Mesodermal cell (in vitro differentiated cells): ENCODE data around the gene WRNIP1. TPM values are rescaled to one million over a fixed set of nuclear protein-coding genes. Genes with fewer than 3 reads are reported as not detected.

Experiments used
- H3K27ac ChIP-seq: 2 replicates; pipeline ENCODE4 v1.7.0; 2013; ENCODE audit warnings: mild to moderate bottlenecking, low read depth, low read length, moderate library complexity; ENCODE audit not compliant: severe bottlenecking
- H3K36me3 ChIP-seq: 2 replicates; pipeline ENCODE4 v1.7.1; 2013; ENCODE audit warnings: mild to moderate bottlenecking, low read length, moderate library complexity; ENCODE audit not compliant: control insufficient read depth, insufficient read depth
- H3K4me1 ChIP-seq: one replicate; pipeline ENCODE4 v1.7.1; 2013; ENCODE audit warnings: mild to moderate bottlenecking, low read length; ENCODE audit not compliant: insufficient read depth, control insufficient read depth, poor library complexity, severe bottlenecking
- H3K4me3 ChIP-seq: 2 replicates; pipeline ENCODE4 v1.7.0; 2013; ENCODE audit warnings: low read length, control low read depth, mild to moderate bottlenecking; ENCODE audit not compliant: insufficient read depth, poor library complexity, severe bottlenecking; ENCODE audit errors: extremely low read depth
- H3K9me3 ChIP-seq: 2 replicates; pipeline ENCODE4 v1.7.1; 2013; ENCODE audit warnings: mild to moderate bottlenecking, low read length, moderate library complexity; ENCODE audit not compliant: control insufficient read depth
- WGBS, 2 experiments: methylation state at CpG; one replicate each; pipeline ENCODE4 v1.1.5; 2013; ENCODE audit warnings: missing lambda C conversion rate in 2 of 2; ENCODE audit not compliant: insufficient coverage in 2 of 2; 5-methylcytosine and 5-hydroxymethylcytosine counted together
- polyA plus RNA-seq, 2 experiments: library from polyadenylated mRNA; stranded (reverse); fragments of 50-300 nt; gene quantifications; one replicate each; pipeline ENCODE4 v1.2.3, GENCODE V29; 2013

WRNIP1 gene
- 34.2 TPM for polyA plus RNA-seq (2013, experiment 1 of 2)
- 31.3 TPM for polyA plus RNA-seq (2013, experiment 2 of 2)

DNA sequence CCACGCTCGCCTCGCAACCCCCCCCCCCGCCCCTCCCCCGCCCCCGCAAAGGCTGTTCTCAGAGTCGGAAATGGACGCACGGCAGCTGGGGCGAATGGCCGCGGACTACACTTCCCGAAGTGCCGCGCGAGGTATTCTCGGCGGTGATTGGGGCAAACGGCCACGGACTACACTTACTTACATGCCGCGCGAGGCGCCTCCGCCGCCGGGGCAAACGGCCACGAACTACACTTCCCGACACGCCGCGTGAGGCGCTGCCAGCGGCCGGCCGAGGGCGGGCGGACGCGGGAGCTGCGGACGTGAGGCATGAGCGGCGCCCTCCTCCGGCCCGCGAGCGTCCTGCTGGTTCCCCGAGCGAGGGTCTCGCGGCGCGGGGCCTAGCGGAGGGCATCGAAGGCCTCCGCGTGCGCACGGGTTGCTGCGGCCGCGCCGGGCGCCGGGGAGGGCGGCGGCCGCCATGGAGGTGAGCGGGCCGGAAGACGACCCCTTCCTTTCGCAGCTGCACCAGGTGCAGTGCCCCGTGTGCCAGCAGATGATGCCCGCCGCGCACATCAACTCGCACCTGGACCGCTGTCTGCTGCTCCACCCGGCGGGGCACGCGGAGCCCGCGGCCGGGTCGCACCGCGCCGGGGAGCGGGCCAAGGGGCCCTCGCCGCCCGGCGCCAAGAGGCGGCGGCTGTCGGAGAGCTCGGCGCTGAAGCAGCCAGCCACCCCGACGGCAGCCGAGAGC, at the start of gene WRNIP1:
Gene WRNIP1, plus strand, starts transcription at position 228 of the 730 bp plus-strand sequence. Its CDS starts 230 bp downstream, at position 458.
- Histone ChIP-seq H3K36me3 (peaks cover 7% of the 10 kb centered on the region), H3K9me3 (peaks cover 2% of the 10 kb centered on the region), H3K4me1 (peaks cover 3% of the 10 kb centered on the region), H3K4me3 (peak within 1 kb of the TSS; percentile 96), H3K27ac (peak within 1 kb of the TSS; percentile 90)
- 0 to 1% methylated on average over 75 to 82 of the region's 104 CpGs for WGBS, 2 experiments

DNA sequence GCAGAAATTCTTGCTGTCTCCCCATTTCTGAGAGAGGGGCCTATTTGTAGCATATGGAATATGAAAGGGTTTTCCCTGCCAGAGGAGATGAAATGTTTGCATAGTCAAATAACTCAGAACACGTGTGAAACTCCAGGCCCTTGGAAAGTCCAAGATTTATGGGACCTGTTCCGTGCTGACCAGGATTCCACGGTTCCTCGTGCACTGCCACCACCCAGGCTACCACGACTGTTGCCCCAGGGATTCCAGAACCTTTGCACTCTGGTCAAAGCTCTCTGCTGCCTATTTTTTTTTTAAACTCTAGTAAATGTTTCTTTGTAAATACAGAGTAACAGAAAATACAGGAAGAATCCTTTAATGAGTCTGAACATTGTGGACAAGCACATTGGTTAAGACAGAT, 49.5 kb upstream of the WRNIP1 start:
- 93 to 98% methylated on average over 4 of the region's 5 CpGs for WGBS, 2 experiments
- H3K4me3 ChIP-seq = no peak overlapping the region
- H3K27ac ChIP-seq = no peak overlapping the region
- H3K4me1 ChIP-seq = peaks cover 6% of the 10 kb centered on the region
- peaks cover 15% of the 10 kb centered on the region for H3K9me3 ChIP-seq
- no peaks in the 10 kb centered on the region for H3K36me3 ChIP-seq

DNA sequence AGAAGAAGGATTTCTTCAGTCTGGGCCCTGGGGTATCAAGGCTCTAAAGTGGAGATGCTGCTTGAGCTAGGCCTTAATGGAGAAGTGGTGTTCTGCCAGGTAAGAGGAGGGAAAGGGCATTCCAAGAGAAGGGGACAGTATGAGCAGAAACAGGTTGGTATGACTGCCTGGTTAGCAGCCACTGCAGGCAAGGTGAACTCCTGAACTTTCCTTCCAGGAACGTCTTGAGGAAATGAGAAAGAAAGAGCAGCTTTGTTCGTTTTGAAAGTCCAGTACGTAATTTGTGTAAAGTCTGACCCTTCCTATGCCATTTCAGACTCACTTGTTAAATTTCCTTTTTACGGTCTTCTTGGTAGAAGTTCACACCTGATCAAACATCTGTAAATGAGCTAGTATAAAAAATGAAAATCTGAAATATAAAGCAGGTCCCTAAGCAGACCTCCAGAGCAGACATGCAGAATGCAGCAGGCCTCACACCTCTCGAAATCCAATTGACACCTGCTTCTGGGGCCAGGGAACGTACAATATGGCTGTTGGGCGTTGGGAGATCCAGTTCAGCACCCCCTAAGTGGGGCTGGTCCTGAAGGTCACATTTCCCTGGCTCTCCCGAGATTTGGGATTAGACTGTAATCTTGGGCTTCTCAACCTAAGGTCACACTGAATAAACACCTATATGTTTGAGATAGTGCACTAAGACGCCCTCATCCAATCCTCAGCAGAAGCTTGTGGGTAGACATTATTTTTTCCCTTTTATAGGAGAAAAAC, 48.1 kb upstream of the WRNIP1 start:
- Histone ChIP-seq H3K4me1 (peaks cover 6% of the 10 kb centered on the region), H3K9me3 (peaks cover 12% of the 10 kb centered on the region), H3K4me3 (no peak overlapping the region), H3K36me3 (no peaks in the 10 kb centered on the region), H3K27ac (no peak overlapping the region)
- 93 to 94% methylated on average over 6 to 7 of the region's 9 CpGs for WGBS, 2 experiments

DNA sequence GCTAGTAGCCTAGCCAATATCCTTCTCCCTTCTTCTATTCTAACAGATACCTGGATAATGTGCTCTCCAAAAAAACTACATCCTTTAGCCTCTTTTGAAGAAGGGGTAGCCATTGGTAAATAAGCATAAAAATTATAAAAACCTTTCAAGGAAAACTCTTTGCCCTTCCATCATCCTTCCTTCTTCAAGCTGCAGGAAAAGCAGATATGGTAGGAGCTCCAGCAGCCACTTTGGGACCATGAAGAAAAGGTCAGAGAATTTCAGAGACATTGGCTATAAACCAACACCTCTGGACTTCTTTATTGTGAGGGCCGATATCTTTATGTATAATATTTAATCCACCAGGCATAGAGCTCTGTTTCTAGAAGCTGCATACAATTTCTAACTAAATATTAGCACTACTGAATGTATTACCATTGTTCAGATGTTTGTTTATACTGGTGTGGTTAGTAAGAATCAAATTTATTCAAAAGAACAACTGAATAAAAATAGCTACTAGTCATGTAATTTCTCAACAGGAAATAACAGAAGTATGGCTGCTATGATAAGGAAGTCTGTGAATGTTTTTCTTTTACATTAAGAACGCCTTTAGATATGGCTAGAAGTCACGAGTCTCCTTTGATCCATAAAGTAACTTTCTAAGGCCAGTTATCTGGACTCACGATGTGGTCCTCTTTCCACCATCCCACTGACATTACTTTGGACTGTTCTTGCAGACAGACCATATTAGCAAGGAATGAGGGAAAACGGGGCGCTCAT, 46.7 kb upstream of the WRNIP1 start:
- H3K36me3 ChIP-seq = no peaks in the 10 kb centered on the region
- H3K27ac ChIP-seq = no peak overlapping the region
- H3K9me3 ChIP-seq = peaks cover 7% of the 10 kb centered on the region
- H3K4me1 ChIP-seq = peaks cover 6% of the 10 kb centered on the region
- whole genome bisulfite sequencing, 2 experiments = 96 to 100% methylated on average over 3 to 4 of the region's 6 CpGs
- H3K4me3 ChIP-seq = no peak overlapping the region

DNA sequence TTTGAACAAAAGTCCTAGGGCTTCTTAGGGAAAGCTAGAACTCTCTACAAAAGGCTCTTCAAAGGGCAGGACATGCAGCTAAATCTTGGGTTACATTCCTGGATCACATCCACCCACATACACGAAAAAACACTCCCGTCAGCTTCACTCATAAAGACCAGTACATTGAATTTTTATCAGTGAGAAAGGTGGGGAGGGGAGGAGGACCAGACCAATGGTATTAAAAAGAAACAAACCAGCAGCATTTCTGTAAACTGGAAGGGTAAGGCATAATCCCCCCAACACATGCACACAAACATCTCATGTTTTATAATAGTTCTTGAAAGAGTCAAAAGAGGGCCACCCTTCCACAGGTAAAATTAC, 46.1 kb upstream of the WRNIP1 start:
- Histone ChIP-seq H3K36me3 (no peaks in the 10 kb centered on the region), H3K4me3 (no peak overlapping the region), H3K9me3 (peaks cover 4% of the 10 kb centered on the region), H3K4me1 (peaks cover 6% of the 10 kb centered on the region), H3K27ac (no peak overlapping the region)
- no CpG with 5 or more reads among the region's 2 CpGs for WGBS, 2 experiments

DNA sequence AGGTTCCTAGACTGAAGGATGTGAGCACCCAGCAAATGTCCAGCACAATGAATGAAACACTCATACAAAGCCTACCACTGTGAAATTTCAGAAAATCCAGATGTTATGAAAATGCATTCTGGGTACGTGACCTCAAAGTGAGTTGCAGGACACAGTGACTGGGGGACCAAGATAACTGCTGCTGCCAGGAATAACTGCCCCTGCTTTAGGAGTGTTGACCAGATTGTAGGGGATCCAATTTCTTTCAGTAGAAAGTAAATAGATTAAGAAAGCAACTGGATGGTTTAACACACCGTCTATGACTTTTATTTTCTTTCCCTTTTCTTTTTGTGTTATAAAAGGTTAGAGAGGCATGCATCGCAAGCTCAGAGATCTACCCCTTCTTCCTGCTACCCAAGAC, 44.0 kb upstream of the WRNIP1 start:
- 83 to 100% methylated on average over 1 of the region's 3 CpGs for WGBS, 2 experiments
- H3K36me3 ChIP-seq = no peaks in the 10 kb centered on the region
- peaks cover 5% of the 10 kb centered on the region for H3K4me1 ChIP-seq
- peaks cover 4% of the 10 kb centered on the region for H3K9me3 ChIP-seq
- no peak overlapping the region for H3K27ac ChIP-seq
- H3K4me3 ChIP-seq = no peak overlapping the region

DNA sequence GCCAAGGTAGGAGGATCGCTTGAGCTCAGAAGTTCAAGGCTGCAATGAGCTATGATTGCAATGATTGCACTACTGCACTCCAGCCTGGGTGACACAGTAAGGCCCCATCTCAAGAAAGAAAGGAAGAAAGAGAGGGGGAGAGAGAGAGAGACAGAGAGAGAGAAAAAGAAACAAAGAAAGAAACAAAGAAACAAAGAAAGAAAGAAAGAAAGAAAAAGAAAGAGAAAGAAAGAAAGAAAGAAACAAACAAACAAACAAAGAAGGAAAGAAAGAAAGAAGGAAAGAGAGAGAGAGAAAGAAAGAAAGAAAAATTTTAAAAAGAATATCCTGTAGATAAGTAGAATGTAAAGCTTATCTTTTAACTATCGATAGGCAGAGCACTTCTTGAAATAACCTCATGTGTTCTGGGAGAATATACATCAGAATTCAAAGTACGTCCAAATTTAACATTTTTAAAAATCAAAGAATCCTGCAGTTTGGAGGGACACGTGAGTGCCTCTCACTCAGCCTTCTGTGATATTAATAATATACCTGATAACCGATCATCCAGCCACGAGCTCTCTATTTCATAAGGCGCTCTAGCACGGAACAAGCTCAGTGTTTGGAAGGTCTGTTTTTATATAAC, 39.7 kb upstream of the WRNIP1 start:
- 97 to 100% methylated on average over 1 to 3 of the region's 8 CpGs for WGBS, 2 experiments
- H3K27ac ChIP-seq = peak overlapping the region; percentile 90
- H3K36me3 ChIP-seq = no peaks in the 10 kb centered on the region
- peaks cover 4% of the 10 kb centered on the region for H3K9me3 ChIP-seq
- H3K4me1 ChIP-seq = peaks cover 5% of the 10 kb centered on the region
- H3K4me3 ChIP-seq = no peak overlapping the region

DNA sequence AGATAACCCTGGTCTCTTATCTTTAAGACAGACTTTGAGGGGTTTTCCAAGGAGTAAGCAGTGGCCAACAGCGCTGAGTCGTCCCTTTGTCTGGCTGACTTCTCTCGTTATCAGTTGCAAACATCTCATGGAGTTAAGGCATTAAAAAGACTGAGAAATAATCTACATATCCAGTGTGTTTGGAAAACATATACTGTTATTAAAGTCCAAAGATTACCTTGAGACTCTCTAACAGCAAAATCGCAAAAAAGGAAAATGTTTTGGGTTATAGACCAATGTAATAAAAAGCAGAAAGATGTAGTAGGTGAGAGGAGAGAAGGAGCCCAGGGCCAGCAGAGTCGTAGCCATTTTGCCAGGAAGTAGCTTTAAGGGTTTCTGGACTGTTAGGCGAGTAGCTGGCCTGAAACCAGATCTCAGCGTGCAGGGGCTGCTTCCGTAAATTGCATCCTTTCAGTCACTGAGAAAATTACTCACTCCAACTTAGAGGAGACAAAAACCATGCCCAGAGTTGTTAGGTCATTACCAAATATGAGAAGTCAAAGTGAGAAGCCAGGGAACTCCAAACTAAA, 39.1 kb upstream of the WRNIP1 start:
- Histone ChIP-seq H3K4me1 (peaks cover 5% of the 10 kb centered on the region), H3K36me3 (no peaks in the 10 kb centered on the region), H3K9me3 (peaks cover 4% of the 10 kb centered on the region), H3K27ac (peak overlapping the region; percentile 90), H3K4me3 (no peak overlapping the region)
- WGBS, 2 experiments = 62 to 78% methylated on average over 5 to 7 of the region's 8 CpGs

DNA sequence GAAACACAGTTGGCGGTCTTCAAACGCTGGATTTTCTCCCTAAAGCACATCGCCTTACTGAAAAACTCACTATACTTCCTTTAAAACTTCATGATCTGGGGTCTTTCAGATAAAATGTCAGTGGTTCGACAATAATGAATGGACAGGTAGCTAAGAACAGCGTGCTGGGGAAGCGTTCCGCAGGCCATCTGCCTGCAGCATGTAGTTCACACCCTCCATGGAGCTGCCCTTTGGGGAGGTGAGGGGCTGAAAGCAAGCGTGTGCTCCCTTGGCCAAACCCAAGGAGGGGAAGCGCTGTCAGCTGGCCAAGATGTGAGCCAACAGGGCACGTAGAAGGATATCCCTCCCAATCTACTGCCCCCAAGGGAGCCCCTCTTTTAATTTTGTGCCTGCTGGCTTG, 35.3 kb upstream of the WRNIP1 start:
- no peaks in the 10 kb centered on the region for H3K36me3 ChIP-seq
- H3K9me3 ChIP-seq = no peaks in the 10 kb centered on the region
- no peak overlapping the region for H3K4me3 ChIP-seq
- H3K27ac ChIP-seq = no peak overlapping the region
- WGBS, 2 experiments = 89 to 94% methylated on average over 6 to 10 of the region's 10 CpGs
- peaks cover 4% of the 10 kb centered on the region for H3K4me1 ChIP-seq
